NOMO-1 (cell line): ENCODE data around the gene FUBP3.

Experiments used
- DNase-seq, 2 experiments: peaks; one replicate each; lab custom pipeline; 2025; ENCODE audit not compliant: unreplicated experiment in 2 of 2; lab: John Stamatoyannopoulos, UW

FUBP3 gene

DNA sequence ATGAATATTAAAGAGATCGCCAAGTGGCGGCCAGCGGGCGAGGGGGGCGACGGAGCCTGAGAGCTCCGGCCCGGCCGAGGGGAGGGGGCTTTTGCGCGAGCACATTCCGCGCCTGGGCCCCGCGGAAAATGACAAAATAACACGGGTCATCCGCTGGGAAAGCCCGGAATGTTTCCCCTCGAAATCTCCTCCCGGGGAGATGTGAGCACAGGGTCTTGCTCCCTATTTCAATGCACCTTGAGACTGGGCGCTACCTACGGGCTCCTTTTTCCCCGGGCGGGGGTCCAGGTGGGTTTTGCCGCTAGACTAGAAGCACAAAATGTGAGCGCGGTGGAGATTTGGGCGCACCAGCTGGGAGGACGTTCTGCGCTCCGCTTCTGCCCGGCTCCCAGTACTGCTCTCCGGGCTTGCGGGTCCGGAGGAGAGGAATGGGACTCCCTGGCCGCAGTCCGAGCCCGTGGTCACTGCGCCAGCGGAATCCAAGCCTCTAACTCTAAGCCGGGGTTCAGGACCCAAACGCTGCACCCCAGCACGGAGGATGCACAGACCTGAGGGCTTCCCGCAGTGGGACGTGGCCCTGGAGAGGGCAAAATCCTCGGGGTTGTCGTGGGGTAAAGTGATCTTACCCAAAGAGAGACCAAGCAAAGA is 82.2 kb downstream of the FUBP3 start:
- DNase-seq = no peak

DNA sequence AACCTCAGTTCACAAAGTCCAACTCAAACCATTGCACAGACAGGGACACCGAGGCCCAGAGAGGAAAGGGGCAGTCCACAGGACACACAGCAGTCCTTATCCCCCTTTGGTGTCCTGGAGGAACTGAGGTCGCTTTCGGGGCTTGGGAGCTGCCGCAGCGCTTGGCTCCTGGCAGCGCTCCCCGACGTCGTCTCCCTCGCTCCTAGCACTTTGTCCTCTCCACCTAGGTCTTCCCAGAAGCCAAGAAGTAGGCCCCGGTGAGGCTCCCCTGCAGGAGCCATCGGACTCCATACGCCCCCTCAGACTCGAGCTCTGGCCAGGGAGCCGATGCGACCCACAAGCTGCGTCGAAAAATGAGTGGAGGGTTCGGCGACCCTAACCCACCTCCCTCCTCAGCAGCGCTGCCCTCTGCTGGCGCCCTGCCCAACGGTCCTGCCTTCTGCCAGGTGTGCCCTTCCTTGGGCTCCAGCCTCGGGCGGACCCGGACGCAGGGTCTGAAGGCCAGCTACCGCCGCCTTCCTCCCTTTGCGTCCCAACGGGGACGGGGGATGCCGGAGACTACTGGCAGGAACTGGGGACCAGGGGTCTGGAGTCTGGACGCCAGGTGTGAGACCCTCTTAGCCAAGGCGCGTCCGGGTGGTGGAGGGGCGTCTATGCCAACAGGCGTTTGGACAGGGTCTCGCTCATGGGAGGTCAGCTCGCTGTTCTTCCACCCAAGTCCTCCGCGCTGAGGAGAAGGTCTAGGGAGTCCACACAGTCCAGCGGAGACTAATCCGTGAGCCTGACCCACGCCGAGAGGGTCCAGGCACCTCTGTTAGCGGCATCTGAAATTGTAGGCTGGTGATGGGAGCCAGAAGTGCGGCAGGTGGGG is 83.0 kb downstream of the FUBP3 start:
- DNase-seq = no peak

DNA sequence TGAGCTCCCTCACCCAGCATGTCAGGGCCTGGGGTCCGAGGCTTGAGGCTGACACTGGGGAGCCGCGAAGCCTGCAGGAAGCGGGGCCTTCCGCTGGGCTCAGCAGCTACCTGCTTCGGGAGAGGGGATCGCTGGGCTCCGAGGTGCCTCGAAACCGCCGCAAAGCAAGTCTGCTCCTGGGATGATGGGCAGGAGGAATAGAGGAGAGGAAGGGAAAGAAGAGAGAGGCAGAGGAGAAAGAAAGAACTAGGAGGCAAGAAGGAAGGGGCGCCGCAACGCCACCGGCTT is 83.5 kb downstream of the FUBP3 start:
- no peak for DNase-seq

- DNase-seq = no peak
These were observed 84.0 kb downstream of the FUBP3 start for GRCh38 chr9:130663258-130663976.

DNA sequence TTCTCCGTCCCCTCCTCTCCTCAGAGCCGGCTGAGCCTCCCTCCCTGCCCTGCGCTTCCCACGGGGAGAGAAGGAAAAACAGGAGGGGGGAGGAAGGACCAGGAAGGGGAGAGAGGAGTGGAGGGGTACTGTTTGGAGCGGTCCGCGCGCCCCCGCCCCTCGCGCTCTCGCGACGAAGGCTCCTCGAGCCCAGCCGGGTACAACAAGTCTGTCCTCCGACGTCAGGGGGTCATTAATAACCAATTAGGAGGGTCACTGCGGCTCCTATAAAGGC is 84.5 kb downstream of the FUBP3 start:
- DNase-seq = no peak

DNA sequence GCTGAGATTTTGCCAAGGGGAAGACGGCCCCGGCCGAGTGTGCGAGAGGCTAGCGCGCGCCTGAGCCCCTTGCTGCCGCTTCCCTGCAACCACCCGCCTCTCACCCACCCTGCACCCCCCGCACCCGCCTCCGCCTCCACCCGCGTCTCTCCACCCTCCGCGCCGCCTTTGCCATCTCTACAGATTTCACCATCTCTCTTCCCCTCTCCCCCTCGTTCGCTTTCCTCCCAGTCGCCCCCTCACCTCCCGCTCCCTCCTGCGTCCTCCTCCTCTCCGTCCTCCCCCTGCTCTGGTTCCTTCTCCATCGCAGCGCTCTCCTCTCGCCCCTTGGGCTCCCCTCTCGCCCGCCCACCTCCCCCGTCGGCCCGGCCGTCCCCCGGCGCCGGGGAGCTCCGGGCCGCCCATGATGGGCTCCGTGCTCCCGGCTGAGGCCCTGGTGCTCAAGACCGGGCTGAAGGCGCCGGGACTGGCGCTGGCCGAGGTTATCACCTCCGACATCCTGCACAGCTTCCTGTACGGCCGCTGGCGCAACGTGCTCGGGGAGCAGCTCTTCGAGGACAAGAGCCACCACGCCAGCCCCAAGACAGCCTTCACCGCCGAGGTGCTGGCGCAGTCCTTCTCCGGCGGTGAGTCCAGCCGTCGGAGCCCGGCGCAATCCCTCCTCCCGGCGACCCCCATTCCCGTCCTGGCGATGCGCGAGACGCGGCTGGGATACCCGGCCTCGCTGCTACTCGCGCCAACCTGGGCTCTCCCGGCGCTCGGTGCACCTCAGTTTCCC is 85.1 kb downstream of the FUBP3 start, which contains the start of gene PRDM12:
PRDM12 (plus strand) TSS at position 344 of the 778 bp plus-strand sequence; CDS start at position 404, 60 bp downstream.
- no peak for DNase-seq

- DNase-seq = no peak
These were observed 85.7 kb downstream of the FUBP3 start for GRCh38 chr9:130665029-130665430.

GRCh38 chr9:130665431-130666392 is 86.3 kb downstream of the FUBP3 start:
- no peak for DNase-seq

- DNase-seq = no peak
These were observed 87.2 kb downstream of the FUBP3 start for GRCh38 chr9:130666393-130667119.

DNA sequence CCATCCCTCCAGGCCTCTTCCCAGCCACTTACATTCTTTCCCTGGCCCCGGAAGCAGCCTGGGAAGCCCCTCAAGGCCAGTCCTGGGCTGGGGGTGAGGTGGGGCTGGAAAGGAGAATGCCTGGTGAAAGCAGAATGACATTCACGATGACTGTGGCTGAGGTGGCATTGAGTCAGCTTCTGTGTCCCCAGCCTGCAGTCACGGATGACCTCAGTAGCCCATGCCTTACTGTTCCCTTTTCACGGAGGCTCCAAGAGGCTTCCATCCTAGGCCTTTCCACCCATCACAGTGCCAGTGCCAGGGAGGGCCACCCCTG is 87.7 kb downstream of the FUBP3 start:
- no peak for DNase-seq

DNA sequence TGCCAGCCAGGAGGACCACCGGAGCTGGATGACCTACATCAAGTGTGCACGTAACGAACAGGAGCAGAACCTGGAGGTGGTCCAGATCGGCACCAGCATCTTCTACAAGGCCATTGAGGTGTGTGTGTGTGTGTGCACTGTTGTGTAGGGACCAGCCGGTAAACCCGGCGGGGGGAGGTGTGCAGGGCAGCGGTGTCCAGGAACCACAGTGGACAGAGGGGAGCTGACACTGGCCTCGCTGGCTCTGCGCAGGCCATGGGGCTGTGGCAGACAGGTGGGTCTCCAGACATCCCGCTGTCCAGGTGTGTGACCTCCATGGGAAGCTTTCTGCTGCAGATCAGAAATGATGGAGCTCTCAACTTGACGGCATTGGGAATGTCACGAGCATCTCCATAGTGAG is 88.8 kb downstream of the FUBP3 start:
- DNase-seq = no peak

DNA sequence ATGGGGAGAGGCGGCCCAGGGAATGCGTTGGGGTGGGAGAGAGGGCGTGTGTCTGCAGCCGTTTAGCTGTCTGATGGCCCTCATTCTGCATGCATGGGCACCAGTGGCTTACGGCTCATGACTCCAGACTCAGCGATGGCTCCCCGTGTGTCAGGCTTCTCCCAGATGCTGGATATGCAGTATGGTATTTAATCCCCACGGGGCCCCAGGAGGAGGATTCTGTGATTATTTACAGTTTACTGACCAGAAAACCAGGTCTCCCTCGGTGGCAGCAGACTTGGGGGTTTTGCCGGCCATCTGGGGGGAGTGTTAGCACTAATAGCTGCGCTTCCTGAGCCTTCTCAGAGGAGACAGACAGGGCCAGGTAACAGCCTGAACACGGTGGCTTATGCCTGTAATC is 89.3 kb downstream of the FUBP3 start:
- no peak for DNase-seq

DNA sequence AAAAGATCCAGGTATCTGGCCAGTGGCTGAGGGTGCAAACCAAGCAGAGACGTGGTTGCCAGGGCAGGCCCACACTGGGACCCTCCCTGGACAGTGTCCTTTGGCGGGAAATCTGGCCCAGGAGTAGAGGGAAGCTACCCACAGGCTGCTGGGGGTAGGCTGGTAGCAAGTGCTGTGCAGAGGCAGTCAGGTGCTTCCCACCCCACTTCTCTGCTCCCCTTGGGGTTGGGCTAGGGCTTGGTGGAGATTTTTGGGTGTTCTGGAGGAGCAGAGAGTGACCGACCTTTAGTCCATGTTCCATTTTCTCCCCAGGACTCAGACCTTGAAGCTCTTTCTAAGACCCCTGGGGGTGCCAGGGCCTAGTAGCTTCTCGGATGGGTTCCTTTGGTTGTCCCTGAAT is 90.6 kb downstream of the FUBP3 start:
- DNase-seq = no peak

- DNase-seq = no peak
These were observed 91.3 kb downstream of the FUBP3 start for GRCh38 chr9:130670644-130671043.

DNA sequence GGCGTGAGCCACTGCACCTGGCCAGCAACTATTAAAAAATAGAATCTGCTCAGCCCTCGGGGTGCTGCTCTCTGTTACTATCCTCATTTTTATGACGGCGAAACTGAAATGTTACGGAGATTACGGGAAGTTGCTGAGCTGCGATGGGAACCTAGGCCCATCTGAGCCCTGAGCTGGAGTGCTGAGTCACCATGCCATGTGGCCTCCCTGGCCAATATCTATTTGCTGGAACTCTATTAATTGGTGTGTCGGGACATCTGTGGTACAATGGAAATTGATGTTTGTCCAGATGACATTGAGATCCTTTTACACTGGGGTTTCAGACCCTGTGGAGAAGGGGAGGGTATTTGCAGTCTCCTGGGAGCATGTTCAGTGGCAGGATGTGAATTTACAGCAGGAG is 93.1 kb downstream of the FUBP3 start:
- DNase-seq = no peak

- DNase-seq = no peak
These were observed 93.7 kb downstream of the FUBP3 start for GRCh38 chr9:130672933-130673615.

DNA sequence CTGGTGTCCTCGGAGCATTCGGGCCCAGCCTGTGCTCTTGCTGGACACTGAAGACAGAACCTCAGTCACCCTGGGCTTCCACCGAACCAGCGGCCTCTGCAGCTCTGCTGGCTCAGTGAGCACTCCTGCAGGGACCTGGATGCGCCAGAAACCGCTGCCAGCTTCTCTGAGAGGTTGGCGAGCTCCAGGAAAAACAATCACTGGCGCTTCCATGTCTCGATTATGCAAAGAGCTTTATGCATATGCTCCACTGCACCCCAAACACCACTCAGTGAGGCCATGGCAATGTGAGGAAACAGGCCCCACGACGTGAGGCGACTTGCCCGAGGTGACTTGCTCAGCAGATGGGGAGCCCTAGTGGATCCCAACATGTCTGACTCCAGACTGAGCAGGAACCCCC is 96.0 kb downstream of the FUBP3 start:
- DNase-seq = no peak

DNA sequence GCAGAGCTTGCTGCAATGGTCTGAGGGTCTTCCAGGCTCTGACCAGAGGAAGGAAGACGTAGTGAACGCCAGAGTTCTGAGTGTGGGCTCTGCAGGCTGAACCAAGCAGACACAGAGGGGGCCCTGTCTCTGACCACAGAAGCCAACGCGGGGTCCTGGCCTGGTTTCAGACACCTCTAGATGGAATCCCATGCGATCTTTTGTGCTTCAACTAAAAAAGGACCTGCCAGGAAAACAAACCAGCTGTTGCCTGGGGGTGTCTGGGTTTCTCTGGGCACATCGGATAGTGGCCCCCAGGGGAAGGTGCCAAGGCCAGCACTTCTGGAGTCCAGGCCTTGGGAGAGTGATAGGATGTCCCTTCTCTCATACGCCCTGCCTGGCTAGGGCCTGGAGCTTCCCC is 97.9 kb downstream of the FUBP3 start:
- DNase-seq = no peak
